ENCODE data around the gene P2RX1.

Gene P2RX1

GRCh38 chr17:3848229-3848835, 67.9 kb downstream of the P2RX1 start:
- DNase-seq, result no peak

- no peak for DNase-seq
These were observed 69.0 kb downstream of the P2RX1 start for GRCh38 chr17:3847165-3847670.

All from NCI-H1694 treated with DMSO at 0.1 percent for 48 hours (cell line).